ENCODE results near the gene FAM81A.

- TF ChIP-seq CTCF (IDR thresholded peaks at IDR 0.05) (no peak), EZH2 (IDR thresholded peaks at IDR 0.05) (no peak)
Observed at GRCh38 chr15:59394166-59394661, 43.8 kb upstream of the FAM81A start.
